Neural progenitor cell (in vitro differentiated cells): ENCODE data around the gene ZNF773. TPM values are rescaled to one million over a fixed set of nuclear protein-coding genes. Genes with fewer than 3 reads are reported as not detected.
"Not testable (repeated sequence)": the region's sequence is repeated elsewhere in the genome, so short reads cannot be mapped to it uniquely, and the experiment has no call there.

ENCODE experiments used
- DNase-seq: peaks from one replicate; pipeline ENCODE4 v3.0.0-alpha.2; 2016; ENCODE audit warnings: low spot score
- H2AFZ ChIP-seq: fragments of 200-600 bp; sonication (generic); replicated peaks from 2 replicates; pipeline ENCODE4 v1.6.1; 2016; ENCODE audit warnings: antibody characterized with exemption
- H3F3A ChIP-seq: fragments of 200-600 bp; sonication (generic); 2 replicates; pipeline ENCODE4 v1.6.1; 2016; ENCODE audit warnings: antibody characterized with exemption, low read depth
- H3K27ac ChIP-seq: fragments of 200-600 bp; sonication (generic); 2 replicates; pipeline ENCODE4 v1.5.1; 2016; ENCODE audit warnings: mild to moderate bottlenecking
- H3K27me3 ChIP-seq: fragments of 200-600 bp; sonication (generic); 2 replicates; pipeline ENCODE4 v1.6.1; 2016; ENCODE audit warnings: mild to moderate bottlenecking, moderate library complexity
- H3K36me3 ChIP-seq: fragments of 200-600 bp; sonication (generic); 2 replicates; pipeline ENCODE4 v1.5.1; 2016
- H3K4me1 ChIP-seq: fragments of 200-600 bp; sonication (generic); 2 replicates; pipeline ENCODE4 v1.6.1; 2016; ENCODE audit warnings: mixed run types
- H3K4me2 ChIP-seq: fragments of 200-600 bp; sonication (generic); 2 replicates; pipeline ENCODE4 v1.6.1; 2016
- H3K4me3 ChIP-seq: fragments of 200-600 bp; sonication (generic); 2 replicates; pipeline ENCODE4 v1.5.1; 2016
- H3K79me2 ChIP-seq: fragments of 200-600 bp; sonication (generic); 2 replicates; pipeline ENCODE4 v1.6.1; 2016; ENCODE audit warnings: low read depth
- H3K9ac ChIP-seq: fragments of 200-600 bp; sonication (generic); 2 replicates; pipeline ENCODE4 v1.6.1; 2016
- H3K9me3 ChIP-seq: fragments of 200-600 bp; sonication (generic); 2 replicates; pipeline ENCODE4 v1.5.1; 2016; ENCODE audit warnings: low read depth
- H4K20me1 ChIP-seq: fragments of 200-600 bp; sonication (generic); 2 replicates; pipeline ENCODE4 v1.6.1; 2016; ENCODE audit warnings: low read depth
- H3K27ac Mint-ChIP-seq: 3 replicates; pipeline ENCODE4 v1.8.0; 2021; ENCODE audit warnings: mixed read lengths
- H3K27me3 Mint-ChIP-seq: 2 replicates; pipeline ENCODE4 v1.8.0; 2022; ENCODE audit warnings: low read depth, mild to moderate bottlenecking, inconsistent platforms, moderate library complexity, mixed read lengths; ENCODE audit not compliant: insufficient read depth
- H3K36me3 Mint-ChIP-seq: 3 replicates; pipeline ENCODE4 v1.8.0; 2021; ENCODE audit warnings: mixed read lengths
- H3K4me1 Mint-ChIP-seq: 3 replicates; pipeline ENCODE4 v1.8.0; 2021; ENCODE audit warnings: mixed read lengths
- H3K4me3 Mint-ChIP-seq: 3 replicates; pipeline ENCODE4 v1.8.0; 2021; ENCODE audit warnings: mild to moderate bottlenecking, moderate library complexity, mixed read lengths
- H3K9me3 Mint-ChIP-seq: 3 replicates; pipeline ENCODE4 v1.8.0; 2020; ENCODE audit warnings: mixed read lengths
- CTCF ChIP-seq: fragments of 200-600 bp; sonication (generic); IDR thresholded peaks from 2 replicates; pipeline ENCODE4 v1.5.1; 2017; ENCODE audit warnings: antibody characterized with exemption, mild to moderate bottlenecking
- EZH2 ChIP-seq: fragments of 200-600 bp; sonication (generic); IDR thresholded peaks from 2 replicates; pipeline ENCODE4 v1.6.1; 2017; ENCODE audit warnings: antibody characterized with exemption, mild to moderate bottlenecking, moderate library complexity
- EZH2phosphoT487 ChIP-seq: fragments of 200-600 bp; sonication (generic); IDR thresholded peaks from 2 replicates; pipeline ENCODE4 v1.6.1; 2017; ENCODE audit warnings: antibody characterized with exemption
- total RNA-seq: library from RNA; depleted of rRNA; stranded (reverse); fragments of >200 nt; gene quantifications from 2 replicates; pipeline ENCODE4 v1.2.3, GENCODE V29; 2015; ENCODE audit warnings: low replicate concordance

The ZNF773 gene
- 11.8 and 18.0 TPM in 2 replicates for total RNA-seq

- H3K9ac ChIP-seq, result peak within 1 kb of the TSS; percentile 80
- H3K27ac Mint-ChIP-seq, H3K4me1 ChIP-seq, H3K36me3 ChIP-seq, H3K27me3 Mint-ChIP-seq, H3K27me3 ChIP-seq, H4K20me1 ChIP-seq, H3F3A ChIP-seq, H3K27ac ChIP-seq, H3K9me3 ChIP-seq, H3K4me1 Mint-ChIP-seq: not testable (repeated sequence)
- peak within 1 kb of the TSS; percentile 79 for H2AFZ ChIP-seq
- DNase-seq, result peak; percentile 98
- Mint-ChIP-seq H3K9me3 (peaks cover 55% of the 10 kb centered on the region), H3K4me3 (peak within 1 kb of the TSS; percentile 84), H3K36me3 (peaks cover 51% of the 10 kb centered on the region)
- peaks cover 28% of the 10 kb centered on the region for H3K79me2 ChIP-seq
- H3K4me3 ChIP-seq, result peak within 1 kb of the TSS; percentile 84
- peak within 1 kb of the TSS; percentile 87 for H3K4me2 ChIP-seq
Observed at GRCh38 chr19:57499680-57500395, at the start of gene ZNF773. Gene ZNF773 (plus strand): TSS chr19:57499938. CDS start chr19:57500081, 143 bp downstream.

GRCh38 chr19:57452307-57452706 is 47.4 kb upstream of the ZNF773 start:
- DNase-seq, result no peak
- Histone ChIP-seq H3K36me3 (no peaks in the 10 kb centered on the region), H3K9ac (no peak overlapping the region), H3K27ac (no peak overlapping the region), H3K79me2 (no peaks in the 10 kb centered on the region), H3F3A (no peaks in the 10 kb centered on the region), H3K4me2 (no peak overlapping the region), H3K4me3 (no peak overlapping the region), H3K4me1 (no peaks in the 10 kb centered on the region), H3K9me3 (no peaks in the 10 kb centered on the region), H4K20me1 (no peaks in the 10 kb centered on the region), H3K27me3 (no peaks in the 10 kb centered on the region), H2AFZ (no peak overlapping the region)
- Mint-ChIP-seq H3K27ac (no peak overlapping the region), H3K4me1 (no peaks in the 10 kb centered on the region), H3K4me3 (no peak overlapping the region), H3K36me3 (peaks cover 41% of the 10 kb centered on the region), H3K27me3 (no peaks in the 10 kb centered on the region), H3K9me3 (peaks cover 55% of the 10 kb centered on the region)
- TF ChIP-seq EZH2, result no peak
- no peak for TF ChIP-seq EZH2phosphoT487
- TF ChIP-seq CTCF, result no peak

- Histone ChIP-seq H2AFZ (no peak overlapping the region), H3K4me1 (no peaks in the 10 kb centered on the region), H3K36me3 (peaks cover 19% of the 10 kb centered on the region), H3K9me3 (peaks cover 49% of the 10 kb centered on the region), H3K27ac (no peak overlapping the region), H3K27me3 (no peaks in the 10 kb centered on the region), H3K4me3 (no peak overlapping the region), H3F3A (no peaks in the 10 kb centered on the region), H3K9ac (no peak overlapping the region), H3K4me2 (no peak overlapping the region), H4K20me1 (no peaks in the 10 kb centered on the region), H3K79me2 (peaks cover 13% of the 10 kb centered on the region)
- H3K4me3 Mint-ChIP-seq, result no peak overlapping the region
- peaks cover 35% of the 10 kb centered on the region for H3K36me3 Mint-ChIP-seq
- peak; percentile 32 for DNase-seq
- no peaks in the 10 kb centered on the region for H3K27me3 Mint-ChIP-seq
- TF ChIP-seq EZH2, result no peak
- TF ChIP-seq CTCF, result peak; percentile 43
- H3K9me3 Mint-ChIP-seq, result peaks cover 67% of the 10 kb centered on the region
- no peaks in the 10 kb centered on the region for H3K4me1 Mint-ChIP-seq
- no peak overlapping the region for H3K27ac Mint-ChIP-seq
Observed at GRCh38 chr19:57465680-57466381, 33.9 kb upstream of the ZNF773 start.

GRCh38 chr19:57466489-57466888 is 33.2 kb upstream of the ZNF773 start:
- TF ChIP-seq EZH2phosphoT487, result no peak
- TF ChIP-seq CTCF, result no peak
- TF ChIP-seq EZH2, result no peak
- Mint-ChIP-seq H3K27me3 (no peaks in the 10 kb centered on the region), H3K36me3 (peaks cover 35% of the 10 kb centered on the region), H3K9me3 (peaks cover 66% of the 10 kb centered on the region), H3K4me1 (no peaks in the 10 kb centered on the region), H3K4me3 (no peak overlapping the region), H3K27ac (no peak overlapping the region)
- Histone ChIP-seq H3K27ac (no peak overlapping the region), H3K79me2 (peaks cover 17% of the 10 kb centered on the region), H2AFZ (no peak overlapping the region), H3K9ac (no peak overlapping the region), H4K20me1 (no peaks in the 10 kb centered on the region), H3F3A (no peaks in the 10 kb centered on the region), H3K4me3 (no peak overlapping the region), H3K9me3 (peaks cover 55% of the 10 kb centered on the region), H3K36me3 (peaks cover 23% of the 10 kb centered on the region), H3K4me1 (no peaks in the 10 kb centered on the region), H3K27me3 (no peaks in the 10 kb centered on the region), H3K4me2 (no peak overlapping the region)
- no peak for DNase-seq
